HEK293 (cell line): ENCODE results near the gene FRY.
"Not testable (repeated sequence)": the region's sequence is repeated elsewhere in the genome, so short reads cannot be mapped to it uniquely, and the experiment has no call there.

Experiments used
- CTCF ChIA-PET: fragments of 350-600 bp; formaldehyde crosslinking; extraction: SDS; loops from one replicate; lab custom pipeline; 2021; ENCODE audit warnings: antibody characterized with exemption; lab: Yijun Ruan, JAX
- POLR2A ChIA-PET: fragments of 300-600 bp; formaldehyde crosslinking; extraction: SDS; loops from one replicate; lab custom pipeline; 2020; ENCODE audit warnings: antibody characterized with exemption, inconsistent platforms; lab: Yijun Ruan, JAX
- H3K27ac ChIP-seq: fragments of 200-500 bp; sonication (Bioruptor generic); 2 replicates; pipeline ENCODE4 v1.5.1; 2014; ENCODE audit warnings: low read depth, low read length, control low read depth, inconsistent platforms; ENCODE audit errors: extremely low read depth
- H3K36me3 ChIP-seq, 2 experiments: fragments of 200-500 bp in 1 of 2; sonication (Bioruptor generic) in 1 of 2; 1 replicate in 1 of 2; 2 replicates in 1 of 2; pipeline ENCODE4 v1.5.1; 2014 to 2017; ENCODE audit warnings: inconsistent platforms in 2 of 2, low read length in 2 of 2; ENCODE audit not compliant: control insufficient read depth in 2 of 2, insufficient read depth in 1 of 2
- H3K4me1 ChIP-seq: fragments of 200-500 bp; sonication (Bioruptor generic); 2 replicates; pipeline ENCODE4 v1.5.1; 2014; ENCODE audit warnings: mild to moderate bottlenecking, low read length, inconsistent platforms; ENCODE audit not compliant: control insufficient read depth, insufficient read depth
- H3K4me3 ChIP-seq: 2 replicates; pipeline ENCODE4 v1.5.1; 2011; ENCODE audit warnings: low read depth, mild to moderate bottlenecking, control low read depth, low read length, moderate library complexity
- H3K9me3 ChIP-seq: fragments of 200-500 bp; sonication (Bioruptor generic); 2 replicates; pipeline ENCODE4 v1.5.1; 2014; ENCODE audit warnings: low read depth, low read length, inconsistent platforms; ENCODE audit not compliant: control insufficient read depth, insufficient read depth
- SCRT2 ChIP-seq: fragments of 450-650 bp; formaldehyde crosslinking; IDR thresholded peaks from 2 replicates; pipeline ENCODE4 v1.5.1; 2016; ENCODE audit warnings: missing biosample characterization, missing genetic modification characterization
- SP7 ChIP-seq: fragments of 450-650 bp; formaldehyde crosslinking; IDR thresholded peaks from 2 replicates; pipeline ENCODE4 v1.5.1; 2016; ENCODE audit warnings: missing biosample characterization, missing genetic modification characterization
- ZFP69B ChIP-seq: fragments of 450-650 bp; formaldehyde crosslinking; IDR thresholded peaks from 2 replicates; pipeline ENCODE4 v1.5.1; 2016; ENCODE audit warnings: missing biosample characterization, missing genetic modification characterization
- ZIC2 ChIP-seq: fragments of 450-650 bp; formaldehyde crosslinking; IDR thresholded peaks from 2 replicates; pipeline ENCODE4 v1.5.1; 2016; ENCODE audit warnings: missing biosample characterization, missing genetic modification characterization
- ZNF133 ChIP-seq: fragments of 450-650 bp; formaldehyde crosslinking; IDR thresholded peaks from 2 replicates; pipeline ENCODE4 v1.5.1; 2016; ENCODE audit warnings: missing biosample characterization, missing genetic modification characterization
- ZNF266 ChIP-seq: fragments of 450-650 bp; formaldehyde crosslinking; IDR thresholded peaks from 2 replicates; pipeline ENCODE4 v1.5.1; 2016; ENCODE audit warnings: missing biosample characterization, missing genetic modification characterization, low read depth
- ZNF394 ChIP-seq: fragments of 450-650 bp; formaldehyde crosslinking; IDR thresholded peaks from 2 replicates; pipeline ENCODE4 v1.5.1; 2016; ENCODE audit warnings: missing biosample characterization, missing genetic modification characterization, mild to moderate bottlenecking, moderate library complexity, borderline replicate concordance
- ZNF558 ChIP-seq: fragments of 450-650 bp; formaldehyde crosslinking; IDR thresholded peaks from 2 replicates; pipeline ENCODE4 v1.5.1; 2016; ENCODE audit warnings: missing biosample characterization, missing genetic modification characterization
- ZNF560 ChIP-seq: fragments of 450-650 bp; formaldehyde crosslinking; IDR thresholded peaks from 2 replicates; pipeline ENCODE4 v1.5.1; 2017; ENCODE audit warnings: missing biosample characterization, missing genetic modification characterization, borderline replicate concordance
- ZNF610 ChIP-seq: fragments of 450-650 bp; formaldehyde crosslinking; IDR thresholded peaks from 2 replicates; pipeline ENCODE4 v1.5.1; 2016; ENCODE audit warnings: missing biosample characterization, missing genetic modification characterization, borderline replicate concordance
- ZNF629 ChIP-seq: fragments of 450-650 bp; formaldehyde crosslinking; IDR thresholded peaks from 2 replicates; pipeline ENCODE4 v1.5.1; 2017; ENCODE audit warnings: missing biosample characterization, missing genetic modification characterization
- ZNF660 ChIP-seq: fragments of 450-650 bp; IDR thresholded peaks from 2 replicates; pipeline ENCODE4 v1.5.1; 2018; ENCODE audit warnings: missing biosample characterization, mild to moderate bottlenecking, missing genetic modification characterization
- ZNF677 ChIP-seq: fragments of 450-650 bp; IDR thresholded peaks from 2 replicates; pipeline ENCODE4 v1.5.0; 2018; ENCODE audit warnings: missing biosample characterization, mild to moderate bottlenecking, missing genetic modification characterization, moderate library complexity
- ZXDB ChIP-seq: fragments of 450-650 bp; formaldehyde crosslinking; IDR thresholded peaks from 2 replicates; pipeline ENCODE4 v1.5.1; 2016; ENCODE audit warnings: missing biosample characterization, missing genetic modification characterization
- TF ChIP-seq, protein P1 (sequence below): fragments of 450-650 bp; formaldehyde crosslinking; IDR thresholded peaks from 2 replicates; pipeline ENCODE4 v1.5.1; 2016; ENCODE audit warnings: missing biosample characterization, missing genetic modification characterization
- TF ChIP-seq, protein P2 (sequence below): fragments of 450-650 bp; formaldehyde crosslinking; IDR thresholded peaks from 2 replicates; pipeline ENCODE4 v1.5.1; 2017; ENCODE audit warnings: missing biosample characterization, mild to moderate bottlenecking, missing genetic modification characterization, moderate library complexity
- TF ChIP-seq, protein P3 (sequence below): fragments of 450-650 bp; formaldehyde crosslinking; IDR thresholded peaks from 2 replicates; pipeline ENCODE4 v1.5.1; 2016; ENCODE audit warnings: missing biosample characterization, missing genetic modification characterization

FRY gene

DNA sequence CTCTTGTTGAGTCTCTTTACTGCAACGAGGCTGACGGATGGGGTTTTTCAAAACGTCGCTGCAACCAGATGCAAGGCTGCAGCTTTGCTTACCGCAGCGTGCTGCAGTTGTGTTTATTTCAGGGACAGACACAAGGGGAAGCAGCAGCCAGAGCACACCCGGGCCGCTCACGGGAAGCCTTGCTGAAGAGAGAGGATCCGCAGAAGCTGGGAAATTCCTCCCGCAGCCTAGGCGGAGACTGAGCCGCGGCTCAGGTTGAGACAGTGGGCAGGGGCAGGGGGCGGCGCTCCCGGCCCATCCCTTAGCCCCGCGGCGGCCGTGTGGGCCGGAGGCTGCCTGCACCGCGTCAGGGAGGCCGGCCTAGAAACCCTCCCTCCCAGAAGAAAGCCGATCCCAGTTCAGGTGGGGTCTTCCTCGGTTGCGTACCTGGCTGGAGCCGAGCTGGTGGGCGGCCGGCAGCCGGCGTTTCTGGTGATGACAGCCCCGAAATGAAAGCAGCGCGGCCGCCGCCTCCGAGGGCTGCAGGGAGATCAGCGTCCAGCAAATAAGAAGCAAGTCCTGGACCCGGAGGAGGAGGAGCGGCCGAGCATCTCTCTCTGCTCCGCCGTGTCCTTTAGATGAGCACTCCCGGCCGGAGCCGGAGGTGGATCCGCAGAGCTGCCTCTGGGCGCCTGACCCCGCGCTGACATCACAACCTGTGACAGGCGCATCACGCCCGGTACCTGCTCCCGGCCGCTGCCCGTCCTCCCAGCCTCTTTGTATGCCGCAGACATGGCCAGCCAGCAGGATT is at the start of gene FRY (continued):
- TF ChIP-seq, protein P1, sequence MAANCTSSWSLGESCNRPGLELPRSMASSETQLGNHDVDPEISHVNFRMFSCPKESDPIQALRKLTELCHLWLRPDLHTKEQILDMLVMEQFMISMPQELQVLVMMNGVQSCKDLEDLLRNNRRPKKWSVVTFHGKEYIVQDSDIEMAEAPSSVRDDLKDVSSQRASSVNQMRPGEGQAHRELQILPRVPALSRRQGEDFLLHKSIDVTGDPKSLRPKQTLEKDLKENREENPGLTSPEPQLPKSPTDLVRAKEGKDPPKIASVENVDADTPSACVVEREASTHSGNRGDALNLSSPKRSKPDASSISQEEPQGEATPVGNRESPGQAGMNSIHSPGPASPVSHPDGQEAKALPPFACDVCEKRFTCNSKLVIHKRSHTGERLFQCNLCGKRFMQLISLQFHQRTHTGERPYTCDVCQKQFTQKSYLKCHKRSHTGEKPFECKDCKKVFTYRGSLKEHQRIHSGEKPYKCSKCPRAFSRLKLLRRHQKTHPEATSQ (tag by site-specific recombination), result no peak
- TF ChIP-seq SP7 (tag by site-specific recombination) (0 out of 2 replicates have a peak, but pooled peaks have one; percentile 36), ZNF560 (tag by site-specific recombination) (no peak), ZIC2 (tag by site-specific recombination) (no peak), ZNF266 (tag by site-specific recombination) (no peak)
- TF ChIP-seq, protein P2, sequence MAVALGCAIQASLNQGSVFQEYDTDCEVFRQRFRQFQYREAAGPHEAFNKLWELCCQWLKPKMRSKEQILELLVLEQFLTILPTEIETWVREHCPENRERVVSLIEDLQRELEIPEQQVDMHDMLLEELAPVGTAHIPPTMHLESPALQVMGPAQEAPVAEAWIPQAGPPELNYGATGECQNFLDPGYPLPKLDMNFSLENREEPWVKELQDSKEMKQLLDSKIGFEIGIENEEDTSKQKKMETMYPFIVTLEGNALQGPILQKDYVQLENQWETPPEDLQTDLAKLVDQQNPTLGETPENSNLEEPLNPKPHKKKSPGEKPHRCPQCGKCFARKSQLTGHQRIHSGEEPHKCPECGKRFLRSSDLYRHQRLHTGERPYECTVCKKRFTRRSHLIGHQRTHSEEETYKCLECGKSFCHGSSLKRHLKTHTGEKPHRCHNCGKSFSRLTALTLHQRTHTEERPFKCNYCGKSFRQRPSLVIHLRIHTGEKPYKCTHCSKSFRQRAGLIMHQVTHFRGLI (tag by site-specific recombination), result no peak

DNA sequence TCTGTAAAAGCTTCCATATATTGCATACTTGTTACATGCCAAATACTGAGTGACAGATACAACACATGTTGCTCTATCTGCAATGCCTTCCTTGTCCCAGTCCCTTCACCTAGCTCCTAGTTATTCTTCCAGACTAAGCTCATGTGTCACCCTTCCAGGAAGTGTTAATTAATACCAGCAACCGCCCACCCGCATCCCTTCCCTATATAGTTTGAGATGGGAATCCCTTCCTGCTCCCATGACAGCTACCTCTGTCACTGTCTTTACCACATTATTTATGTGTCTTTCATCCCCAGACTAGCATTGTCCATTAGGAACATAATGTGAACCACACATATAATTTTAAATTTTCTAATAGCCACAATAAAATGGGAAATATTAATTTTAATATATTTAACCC is 49.5 kb upstream of the FRY start:
- ChIA-PET POLR2A (no interaction called here), CTCF (interaction anchor here (0.9 kb wide), 2 partner anchors 8 to 20 kb away, joined by 3 to 6 read pairs; no protein-coding TSS in a partner anchor)
- H3K36me3 ChIP-seq, result no peaks in the 10 kb centered on the region
- no peaks in the 10 kb centered on the region for H3K9me3 ChIP-seq
- no peak overlapping the region for H3K4me3 ChIP-seq
- TF ChIP-seq ZNF558 (tag by site-specific recombination), result no peak
- peak; percentile 60 for TF ChIP-seq SCRT2 (tag by site-specific recombination)
- TF ChIP-seq, all 188 proteins: peak for 1
- Histone ChIP-seq H3K27ac (no peak overlapping the region), H3K4me1 (no peaks in the 10 kb centered on the region)

DNA sequence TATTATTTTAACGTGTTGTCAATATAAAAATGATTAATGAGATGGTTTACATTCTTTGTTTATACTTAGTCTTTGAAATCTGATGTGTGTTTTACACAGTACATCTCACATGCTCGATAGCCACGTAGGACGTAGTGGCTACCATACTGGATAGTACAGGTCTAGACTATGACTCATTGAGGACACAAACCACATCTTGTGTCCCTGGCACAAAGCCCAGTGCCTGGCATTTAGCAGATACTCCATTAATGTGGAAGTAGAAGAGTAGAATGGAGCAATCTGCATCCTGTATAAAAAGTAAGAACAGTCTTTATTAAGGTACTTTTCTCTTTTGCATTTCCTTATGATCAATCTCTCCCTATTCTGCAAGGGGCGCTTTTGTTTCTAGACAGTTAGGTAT is 49.0 kb upstream of the FRY start:
- Histone ChIP-seq H3K4me3 (no peak overlapping the region), H3K4me1 (no peaks in the 10 kb centered on the region), H3K9me3 (no peaks in the 10 kb centered on the region), H3K27ac (no peak overlapping the region), H3K36me3 (no peaks in the 10 kb centered on the region)
- POLR2A ChIA-PET, result no interaction called here
- CTCF ChIA-PET, result interaction anchor here (0.9 kb wide), 1 partner anchor 8 kb away, joined by 6 read pairs; no protein-coding TSS in a partner anchor
- TF ChIP-seq ZXDB (tag by site-specific recombination) (0 out of 2 replicates have a peak, but pooled peaks have one; percentile 27), ZNF629 (peak; percentile 53), ZFP69B (tag by site-specific recombination) (no peak), ZNF660 (tag by site-specific recombination) (peak; percentile 58; the same call in 1 of the 2 replicates), SP7 (tag by site-specific recombination) (peak; percentile 50; the same call in 1 of the 2 replicates), ZNF394 (tag by site-specific recombination) (peak; percentile 77; the same call in 1 of the 2 replicates), ZNF677 (tag by site-specific recombination) (0 out of 2 replicates have a peak, but pooled peaks have one; percentile 27), ZNF133 (tag by site-specific recombination) (no peak), ZNF610 (tag by site-specific recombination) (no peak)
- TF ChIP-seq, protein P3, sequence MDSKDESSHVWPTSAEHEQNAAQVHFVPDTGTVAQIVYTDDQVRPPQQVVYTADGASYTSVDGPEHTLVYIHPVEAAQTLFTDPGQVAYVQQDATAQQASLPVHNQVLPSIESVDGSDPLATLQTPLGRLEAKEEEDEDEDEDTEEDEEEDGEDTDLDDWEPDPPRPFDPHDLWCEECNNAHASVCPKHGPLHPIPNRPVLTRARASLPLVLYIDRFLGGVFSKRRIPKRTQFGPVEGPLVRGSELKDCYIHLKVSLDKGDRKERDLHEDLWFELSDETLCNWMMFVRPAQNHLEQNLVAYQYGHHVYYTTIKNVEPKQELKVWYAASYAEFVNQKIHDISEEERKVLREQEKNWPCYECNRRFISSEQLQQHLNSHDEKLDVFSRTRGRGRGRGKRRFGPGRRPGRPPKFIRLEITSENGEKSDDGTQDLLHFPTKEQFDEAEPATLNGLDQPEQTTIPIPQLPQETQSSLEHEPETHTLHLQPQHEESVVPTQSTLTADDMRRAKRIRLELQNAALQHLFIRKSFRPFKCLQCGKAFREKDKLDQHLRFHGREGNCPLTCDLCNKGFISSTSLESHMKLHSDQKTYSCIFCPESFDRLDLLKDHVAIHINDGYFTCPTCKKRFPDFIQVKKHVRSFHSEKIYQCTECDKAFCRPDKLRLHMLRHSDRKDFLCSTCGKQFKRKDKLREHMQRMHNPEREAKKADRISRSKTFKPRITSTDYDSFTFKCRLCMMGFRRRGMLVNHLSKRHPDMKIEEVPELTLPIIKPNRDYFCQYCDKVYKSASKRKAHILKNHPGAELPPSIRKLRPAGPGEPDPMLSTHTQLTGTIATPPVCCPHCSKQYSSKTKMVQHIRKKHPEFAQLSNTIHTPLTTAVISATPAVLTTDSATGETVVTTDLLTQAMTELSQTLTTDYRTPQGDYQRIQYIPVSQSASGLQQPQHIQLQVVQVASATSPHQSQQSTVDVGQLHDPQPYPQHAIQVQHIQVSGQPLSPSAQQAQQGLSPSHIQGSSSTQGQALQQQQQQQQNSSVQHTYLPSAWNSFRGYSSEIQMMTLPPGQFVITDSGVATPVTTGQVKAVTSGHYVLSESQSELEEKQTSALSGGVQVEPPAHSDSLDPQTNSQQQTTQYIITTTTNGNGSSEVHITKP (tag by site-specific recombination), result 0 out of 2 replicates have a peak, but pooled peaks have one; percentile 30

DNA sequence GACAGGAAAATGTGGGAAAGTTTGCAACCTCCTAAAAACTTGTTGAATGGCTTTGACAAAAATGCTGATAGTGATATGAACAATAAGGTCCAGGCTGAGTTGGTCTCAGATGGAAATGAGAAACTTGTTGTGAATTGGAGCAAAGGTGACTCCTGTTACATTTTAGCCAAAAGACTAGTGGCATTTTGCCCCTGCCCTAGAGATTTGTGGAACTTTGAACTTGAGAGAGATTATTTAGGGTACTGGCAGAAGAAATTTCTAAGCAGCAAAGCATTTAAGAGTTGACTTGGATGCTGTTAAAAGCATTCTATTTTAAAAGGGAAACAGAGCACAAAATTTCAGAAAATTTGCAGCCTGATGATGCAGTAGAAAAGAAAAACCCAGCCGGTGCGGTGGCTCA is 47.9 kb upstream of the FRY start:
- CTCF ChIA-PET, H3K36me3 ChIP-seq, H3K4me1 ChIP-seq, H3K4me3 ChIP-seq, POLR2A ChIA-PET, H3K27ac ChIP-seq, H3K9me3 ChIP-seq: not testable (repeated sequence)
